D721Med (cell line): ENCODE data around the gene SARS1.

Experiments
- DNase-seq: peaks from one replicate; pipeline ENCODE4 v3.0.0; 2011; ENCODE audit warnings: low spot score; ENCODE audit not compliant: insufficient read length
- FAIRE-seq: peaks from 2 replicates; lab custom pipeline; 2011; peaks lifted over from hg19 to GRCh38; lab: Jason Lieb, UNC
- TF ChIP-seq, protein P1 (sequence below): IDR thresholded peaks from 2 replicates; pipeline ENCODE4 v1.5.1; 2012; ENCODE audit warnings: mild to moderate bottlenecking, control low read depth; ENCODE audit not compliant: insufficient read depth; ENCODE audit errors: missing control alignments

The SARS1 gene

DNA sequence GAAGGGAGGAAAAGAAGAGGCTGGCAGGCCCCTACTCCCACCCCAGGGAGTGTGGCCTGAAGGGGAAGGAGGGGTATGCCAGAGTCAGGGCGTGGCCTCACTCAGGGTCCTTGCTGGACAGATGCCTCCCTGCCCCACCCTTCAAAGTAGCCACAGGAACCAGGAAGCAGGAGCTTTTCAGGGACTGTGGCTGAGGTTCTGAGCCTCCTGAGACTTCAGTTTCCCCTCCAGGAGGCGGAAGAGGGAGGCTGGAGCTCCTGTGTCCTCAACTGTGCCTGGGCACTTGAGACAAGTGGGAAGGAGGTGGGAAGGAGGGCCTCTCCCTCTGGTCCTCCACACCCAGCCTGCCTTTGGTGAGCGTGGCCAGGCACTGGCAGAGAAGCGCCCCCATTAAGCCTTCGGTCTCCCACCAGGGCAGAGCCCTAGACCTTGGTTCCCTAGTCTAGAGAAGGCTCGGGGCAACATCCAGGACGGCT is 40.9 kb downstream of the SARS1 start:
- DNase-seq (no peak), FAIRE-seq (no peak)
- TF ChIP-seq, protein P1, sequence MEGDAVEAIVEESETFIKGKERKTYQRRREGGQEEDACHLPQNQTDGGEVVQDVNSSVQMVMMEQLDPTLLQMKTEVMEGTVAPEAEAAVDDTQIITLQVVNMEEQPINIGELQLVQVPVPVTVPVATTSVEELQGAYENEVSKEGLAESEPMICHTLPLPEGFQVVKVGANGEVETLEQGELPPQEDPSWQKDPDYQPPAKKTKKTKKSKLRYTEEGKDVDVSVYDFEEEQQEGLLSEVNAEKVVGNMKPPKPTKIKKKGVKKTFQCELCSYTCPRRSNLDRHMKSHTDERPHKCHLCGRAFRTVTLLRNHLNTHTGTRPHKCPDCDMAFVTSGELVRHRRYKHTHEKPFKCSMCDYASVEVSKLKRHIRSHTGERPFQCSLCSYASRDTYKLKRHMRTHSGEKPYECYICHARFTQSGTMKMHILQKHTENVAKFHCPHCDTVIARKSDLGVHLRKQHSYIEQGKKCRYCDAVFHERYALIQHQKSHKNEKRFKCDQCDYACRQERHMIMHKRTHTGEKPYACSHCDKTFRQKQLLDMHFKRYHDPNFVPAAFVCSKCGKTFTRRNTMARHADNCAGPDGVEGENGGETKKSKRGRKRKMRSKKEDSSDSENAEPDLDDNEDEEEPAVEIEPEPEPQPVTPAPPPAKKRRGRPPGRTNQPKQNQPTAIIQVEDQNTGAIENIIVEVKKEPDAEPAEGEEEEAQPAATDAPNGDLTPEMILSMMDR, result no peak

DNA sequence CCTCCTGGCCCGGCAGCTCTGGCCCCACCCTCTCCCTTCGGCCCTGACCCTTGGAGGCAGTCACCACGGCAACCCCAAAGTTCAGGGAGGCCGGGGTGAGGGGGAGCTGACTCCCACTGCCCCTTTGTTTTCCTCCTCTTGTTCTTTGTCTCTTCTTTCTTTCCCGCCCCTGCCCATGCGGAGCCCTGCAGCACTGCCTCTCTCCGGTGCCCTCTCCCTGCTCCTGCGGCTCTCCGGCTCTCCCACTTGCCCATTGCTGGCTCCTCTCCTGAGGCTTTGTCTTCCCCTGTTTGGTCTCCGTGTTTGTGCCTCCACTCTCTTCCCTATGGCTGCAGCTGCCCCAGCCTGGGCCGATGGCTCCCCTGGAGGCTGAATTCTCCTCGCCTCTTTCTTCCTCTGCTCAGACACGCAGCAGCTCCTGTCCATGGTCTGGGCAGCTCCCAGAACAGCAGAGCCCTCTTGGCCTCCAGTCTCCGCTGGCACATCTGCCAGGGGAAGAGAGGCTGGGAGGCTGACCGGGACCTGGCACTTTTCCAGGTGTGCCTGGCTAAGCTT is 41.5 kb downstream of the SARS1 start:
- TF ChIP-seq, protein P1, result no peak
- DNase-seq, result no peak
- no peak for FAIRE-seq

DNA sequence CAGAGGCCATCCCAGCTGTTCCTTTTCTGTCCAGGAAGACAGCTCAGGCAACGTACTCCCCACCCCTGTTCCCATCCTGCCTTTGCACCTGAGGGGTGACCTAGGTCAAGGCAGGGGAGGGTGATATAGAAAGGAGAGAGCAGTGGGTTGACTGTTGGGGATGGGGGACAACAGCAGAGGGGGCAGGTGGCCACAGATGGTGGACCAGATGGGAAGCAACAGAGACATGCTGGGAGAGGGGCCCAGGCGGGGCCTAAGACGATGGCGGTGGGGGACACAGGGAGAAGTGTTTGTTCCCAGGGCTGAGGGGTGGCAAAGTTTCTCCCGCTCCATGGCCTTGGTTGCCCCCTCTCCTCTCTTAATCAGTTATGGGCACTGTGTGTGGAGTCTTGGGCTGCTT is 42.0 kb downstream of the SARS1 start:
- FAIRE-seq (no peak), DNase-seq (no peak)
- TF ChIP-seq, protein P1, result no peak

DNA sequence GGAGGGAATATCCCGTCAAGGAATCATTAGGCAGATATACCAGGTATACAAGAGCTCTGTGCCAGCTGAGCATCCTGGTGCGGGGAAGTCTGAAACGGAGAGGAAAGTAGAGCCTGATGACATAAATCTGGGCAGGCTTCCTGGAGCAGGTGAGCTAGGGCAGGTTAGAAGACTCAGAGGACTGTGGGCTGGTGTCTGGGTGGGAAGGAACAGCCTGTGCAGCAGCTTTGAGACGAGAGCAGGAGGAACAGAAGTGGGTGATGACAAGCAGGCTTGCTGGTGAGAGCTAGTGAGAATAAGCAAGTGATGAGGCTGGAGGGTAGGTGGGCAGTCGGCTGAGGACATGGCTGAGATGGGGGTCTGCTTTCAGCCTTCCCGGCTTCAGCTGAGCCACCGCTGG is 42.4 kb downstream of the SARS1 start:
- TF ChIP-seq, protein P1, result no peak
- DNase-seq, result no peak
- FAIRE-seq, result no peak

DNA sequence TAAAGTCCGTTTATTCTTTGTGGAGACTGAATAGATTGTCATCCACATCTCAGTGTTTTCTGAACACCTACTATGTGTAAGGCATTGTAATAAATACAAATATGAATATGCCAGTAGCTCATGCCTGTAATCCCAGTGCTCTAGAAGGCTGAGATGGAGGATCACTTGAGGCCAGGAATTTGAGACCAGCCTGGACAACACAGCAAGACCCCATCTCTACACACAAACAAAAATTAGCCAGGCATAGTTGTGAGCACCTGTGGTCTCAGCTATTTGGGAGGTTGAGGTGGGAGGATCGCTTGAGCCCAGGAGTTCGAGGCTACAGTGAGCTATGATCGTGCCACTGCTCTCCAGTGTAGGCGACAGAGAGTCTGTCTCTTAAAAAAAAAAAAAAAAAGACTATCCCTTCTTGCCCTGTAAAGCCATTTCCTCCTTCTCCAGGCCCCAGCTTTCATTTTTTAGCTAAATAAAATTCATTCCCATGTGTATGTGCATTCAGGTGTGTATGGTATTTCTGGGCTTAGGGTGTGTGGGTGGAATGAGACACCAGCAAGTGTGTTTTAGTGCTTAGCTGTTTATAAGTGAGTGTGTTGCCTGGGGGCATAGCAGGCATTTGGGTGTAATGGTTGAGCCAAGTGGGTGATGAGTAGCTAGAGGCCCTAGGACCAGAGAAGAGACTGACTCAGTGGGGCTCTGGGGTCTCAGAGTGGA is 43.4 kb downstream of the SARS1 start:
- no peak for DNase-seq
- no peak for FAIRE-seq
- TF ChIP-seq, protein P1, result no peak

DNA sequence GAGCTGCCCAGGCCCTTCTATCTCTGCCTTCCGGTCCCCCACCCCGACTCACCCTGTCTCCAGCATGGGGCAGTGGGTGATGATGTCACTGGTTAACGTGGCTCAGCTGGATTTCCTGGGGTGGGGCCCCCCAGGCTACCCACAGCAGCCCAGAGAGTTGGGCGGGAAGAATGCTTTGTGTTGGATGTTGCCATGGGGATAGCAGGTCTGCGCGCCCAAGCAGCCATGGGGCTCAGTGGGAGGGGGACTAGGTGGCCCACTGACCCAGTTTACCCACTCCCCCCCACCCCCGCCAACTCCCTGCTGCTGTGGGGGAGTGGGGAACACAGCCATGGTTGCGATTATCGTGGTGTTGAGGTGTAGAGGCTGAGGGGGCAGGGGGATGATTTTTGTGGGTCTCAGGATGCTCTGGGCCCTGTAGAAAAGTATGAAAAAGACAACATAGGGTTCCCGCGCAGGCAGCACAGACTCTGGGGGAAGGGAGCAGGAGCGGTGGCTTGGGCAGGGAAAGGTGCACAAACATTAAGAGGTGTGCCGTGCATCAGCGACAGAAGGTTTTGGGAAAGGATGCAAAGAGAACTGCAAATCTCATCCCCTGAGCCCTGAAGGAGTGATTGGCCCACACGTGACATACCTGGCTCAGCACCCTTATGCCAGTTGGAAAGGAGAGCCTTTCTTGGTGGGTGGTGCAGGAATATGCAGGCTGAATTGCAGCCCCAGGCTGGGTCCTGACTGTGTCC is 44.1 kb downstream of the SARS1 start:
- DNase-seq (no peak), FAIRE-seq (no peak)
- TF ChIP-seq, protein P1, result no peak
